Fibroblast of lung (primary cell): Measurements from ENCODE around the gene KIF5A.

Source experiments
- CTCF ChIP-seq, 2 donors: IDR thresholded peaks in 1 of 2; conservative IDR thresholded peaks in 1 of 2; 1 replicate in 1 of 2; 2 replicates in 1 of 2; pipeline ENCODE4 v1.5.1; 2011 to 2012; ENCODE audit warnings: low read length in 2 of 2, control low read depth in 1 of 2, inconsistent platforms in 1 of 2, low read depth in 1 of 2, mild to moderate bottlenecking in 1 of 2
- EZH2 ChIP-seq: IDR thresholded peaks from 2 replicates; pipeline ENCODE4 v1.5.1; 2012; ENCODE audit warnings: low read length, control low read depth, mild to moderate bottlenecking; ENCODE audit errors: missing control alignments

- TF ChIP-seq CTCF (conservative IDR thresholded peaks at IDR 0.05 in 1 of 2, IDR thresholded peaks at IDR 0.05 in 1 of 2; ENCODE audit: low read depth in 1 of 2, low read length in 2 of 2) (no peak), EZH2 (no peak)
Measured at GRCh38 chr12:57511161-57511560, 38.7 kb upstream of the KIF5A start.
